CD4-positive, alpha-beta T cell treated with Interleukin-1 beta for 1 hour (primary cell): Measurements from ENCODE around the gene GTPBP6.
A peak's percentile ranks its signal among the peaks of the same experiment; 100 is the strongest.
"Not testable (repeated sequence)": the region's sequence is repeated elsewhere in the genome, so short reads cannot be mapped to it uniquely, and the experiment has no call there.

ENCODE experiments used
- DNase-seq, 2 donors: peaks; one replicate each; pipeline ENCODE4 v3.0.0-alpha.2; 2020 to 2022

The GTPBP6 gene

GRCh38 chrX:290476-291166 lies 28.0 kb downstream of the GTPBP6 start:
- DNase-seq: no peak

GRCh38 chrX:288561-288991 lies 30.0 kb downstream of the GTPBP6 start:
- DNase-seq: no peak

GRCh38 chrX:287670-288069 lies 30.9 kb downstream of the GTPBP6 start:
- no peak for DNase-seq

GRCh38 chrX:285076-285677 lies 33.4 kb downstream of the GTPBP6 start:
- DNase-seq: no peak

GRCh38 chrX:283115-283845 lies 35.3 kb downstream of the GTPBP6 start:
- peak; percentile 86 to 89 for DNase-seq

- DNase-seq: not testable (repeated sequence)
Observed at GRCh38 chrX:282000-282681, 36.5 kb downstream of the GTPBP6 start.

GRCh38 chrX:281166-281999 lies 37.2 kb downstream of the GTPBP6 start, which contains the start of gene PLCXD1:
Gene PLCXD1, plus strand, starts transcription at chrX:281381. Its CDS starts 2,807 bp downstream, at chrX:284188.
- DNase-seq: no peak

GRCh38 chrX:280722-281121 lies 37.9 kb downstream of the GTPBP6 start:
- not testable (repeated sequence) for DNase-seq

GRCh38 chrX:279757-280604 lies 38.6 kb downstream of the GTPBP6 start:
- DNase-seq: not testable (repeated sequence)

- peak in 1 of 2 donors; percentile 26 for DNase-seq
Observed at GRCh38 chrX:276581-277201, 41.9 kb downstream of the GTPBP6 start.

- peak; percentile 53 to 59 for DNase-seq
Observed at GRCh38 chrX:275967-276580, 42.5 kb downstream of the GTPBP6 start.

- DNase-seq: no peak
Observed at GRCh38 chrX:275476-275966, 43.1 kb downstream of the GTPBP6 start.

- DNase-seq: peak in 1 of 2 donors; percentile 67
Observed at GRCh38 chrX:274904-275475, 43.6 kb downstream of the GTPBP6 start.

- no peak for DNase-seq
Observed at GRCh38 chrX:270848-271367, 47.7 kb downstream of the GTPBP6 start.

- no peak for DNase-seq
Observed at GRCh38 chrX:267771-268261, 50.8 kb downstream of the GTPBP6 start.

GRCh38 chrX:265502-265901 lies 53.1 kb downstream of the GTPBP6 start:
- DNase-seq: no peak

GRCh38 chrX:264634-265455 lies 53.8 kb downstream of the GTPBP6 start:
- no peak for DNase-seq

GRCh38 chrX:264006-264405 lies 54.6 kb downstream of the GTPBP6 start:
- not testable (repeated sequence) for DNase-seq
